D341Med (cell line): ENCODE measurements around the gene MED9.

Experiments
- DNase-seq: peaks from one replicate; pipeline ENCODE4 v3.0.0; 2012; ENCODE audit warnings: low spot score

The MED9 gene

DNA sequence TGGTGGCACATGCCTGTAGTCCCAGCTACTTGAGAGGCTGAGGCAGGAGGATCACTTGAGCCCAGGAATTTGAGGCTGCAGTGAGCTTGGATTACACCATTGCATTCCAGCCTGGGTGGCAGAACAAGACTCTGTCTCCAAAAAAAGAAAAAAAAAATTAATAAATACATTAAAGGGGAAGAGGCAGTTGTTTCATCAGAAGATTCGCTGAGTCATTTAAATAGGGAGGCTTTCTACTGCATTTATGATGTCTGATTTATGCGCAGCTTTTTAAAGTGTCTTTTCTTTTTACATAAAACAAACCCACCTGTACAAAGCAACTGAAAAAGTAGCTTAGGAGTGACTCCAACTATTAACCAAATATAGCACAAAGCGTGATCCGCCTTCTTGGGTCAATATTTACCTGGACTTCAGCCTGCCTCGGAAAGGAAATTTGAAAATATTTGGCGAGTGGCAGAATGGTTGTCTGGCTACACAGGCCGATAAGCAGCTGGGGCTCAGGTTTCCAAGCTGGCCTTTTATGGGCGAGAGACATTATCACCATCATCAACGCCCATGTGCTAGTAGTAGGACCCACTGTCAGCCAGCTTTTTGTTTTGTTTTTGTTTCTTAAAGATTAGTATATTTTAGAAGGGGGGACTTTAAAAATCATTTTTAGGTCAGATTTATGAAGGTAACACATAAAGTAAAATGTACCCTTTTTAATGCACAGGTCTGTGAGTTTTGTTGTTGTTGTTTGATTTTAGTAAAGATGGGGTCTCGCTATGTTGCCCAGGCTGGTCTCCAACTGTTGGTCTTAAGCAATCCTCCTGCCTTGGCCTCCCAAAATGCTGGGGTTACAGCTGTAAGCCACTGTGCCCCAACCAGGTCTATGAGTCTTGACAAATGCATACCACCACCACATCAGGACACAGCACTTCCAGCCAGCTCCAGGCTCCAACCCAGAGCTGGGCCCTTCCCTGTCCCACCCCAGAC is 61.9 kb downstream of the MED9 start:
- no peak for DNase-seq

DNA sequence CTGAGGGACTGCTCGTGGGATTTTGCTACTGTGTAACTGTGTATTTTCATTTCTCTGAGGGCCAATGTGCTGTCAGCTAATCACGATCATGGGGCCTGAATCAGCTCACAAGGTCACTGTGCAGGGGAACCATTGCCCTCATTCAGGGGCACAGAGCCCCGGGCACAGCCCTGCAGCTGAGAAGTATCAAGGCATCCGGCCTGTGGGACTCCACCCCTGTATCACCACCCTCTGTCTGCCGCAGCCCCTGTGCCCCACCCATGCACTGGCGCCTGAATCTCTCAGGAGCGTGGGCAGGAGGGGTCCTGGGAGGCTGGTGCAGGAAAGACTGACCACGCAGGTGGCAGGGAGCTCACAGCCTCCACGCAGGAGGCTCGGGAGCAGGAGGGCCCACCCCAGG is 62.8 kb downstream of the MED9 start:
- no peak for DNase-seq

DNA sequence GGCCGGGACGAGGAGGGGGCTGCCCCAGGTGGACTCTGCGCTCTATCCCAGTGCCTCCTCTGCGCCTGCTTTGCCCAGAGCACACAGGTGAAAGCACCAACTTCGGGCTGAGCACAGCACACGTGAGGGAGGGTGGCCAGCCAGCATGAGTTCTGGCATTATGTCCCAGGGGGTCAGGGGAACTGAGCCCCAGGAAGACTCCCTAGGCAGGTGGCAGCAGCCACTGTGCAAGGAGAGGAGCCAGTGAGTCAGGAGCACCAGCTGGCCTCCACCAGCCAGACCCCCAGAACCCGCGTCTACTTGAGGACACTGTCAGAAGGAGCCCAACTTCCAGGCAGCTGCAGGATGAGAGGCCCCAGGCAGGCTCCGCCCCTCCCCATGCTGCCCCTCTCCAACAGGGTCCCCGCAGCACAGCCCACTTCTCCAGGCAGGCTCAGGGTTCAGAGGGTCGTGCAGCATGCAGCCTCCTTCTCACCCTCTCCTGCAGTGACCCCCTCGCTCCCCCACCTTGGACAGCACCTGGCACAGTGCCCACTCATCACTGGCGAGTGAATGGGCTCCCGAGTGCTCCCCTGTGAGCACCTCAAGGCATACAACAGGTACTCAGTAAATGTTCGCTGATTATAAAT is 63.6 kb downstream of the MED9 start:
- no peak for DNase-seq

DNA sequence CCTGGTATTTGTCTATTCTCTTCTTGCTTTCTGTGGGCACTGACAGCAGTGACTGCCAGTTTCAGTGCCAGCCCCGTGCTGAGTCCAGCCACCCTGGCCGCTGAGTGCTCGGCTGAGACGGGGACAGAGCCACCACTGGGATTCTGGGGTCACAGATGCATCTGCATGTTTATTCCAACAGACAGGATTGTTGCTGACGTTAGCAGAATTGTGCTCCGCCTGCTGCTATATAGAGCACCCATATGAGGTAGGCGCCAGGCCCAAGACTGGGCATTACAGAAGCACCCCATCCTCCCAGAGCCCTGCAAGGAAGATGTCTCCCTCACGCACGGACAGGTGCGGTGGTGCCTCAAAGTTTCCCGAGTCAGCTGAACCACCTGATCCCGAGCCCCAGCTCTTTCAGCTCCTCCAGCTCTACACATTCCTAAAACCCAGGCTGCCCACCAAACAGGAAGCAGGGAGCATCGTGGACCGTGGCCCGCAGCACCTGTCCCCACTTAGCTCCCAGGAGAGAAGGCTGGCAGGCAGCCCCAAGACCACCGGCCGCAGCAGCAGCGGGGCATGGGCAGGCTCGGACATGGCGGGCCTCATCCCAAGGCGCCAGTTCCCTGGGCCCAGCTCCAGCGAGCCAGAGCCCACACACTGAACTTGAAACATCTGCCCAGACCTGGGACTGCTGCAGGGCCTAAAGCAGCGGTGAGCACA is 64.3 kb downstream of the MED9 start:
- no peak for DNase-seq

DNA sequence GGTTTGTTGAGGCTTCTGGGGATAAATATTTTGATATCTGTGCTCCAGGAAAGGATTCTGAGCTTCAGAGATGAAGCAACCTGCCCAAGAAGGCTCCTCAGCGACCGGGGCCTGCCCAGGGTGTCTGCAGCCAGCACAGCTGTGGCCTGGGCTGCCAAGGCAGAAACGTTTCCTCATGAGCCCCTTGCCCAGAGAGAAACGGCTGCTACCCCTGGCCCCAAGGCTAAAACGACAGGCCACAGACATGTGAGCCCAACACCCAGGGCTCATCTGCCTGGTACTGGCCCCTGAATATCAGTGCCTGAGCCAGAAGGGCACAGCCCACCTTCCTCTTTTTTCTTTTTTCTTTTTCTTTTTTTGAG is 64.8 kb downstream of the MED9 start:
- DNase-seq: no peak
